HG03095 (cell line): Measurements from ENCODE around the gene ZBTB8A.
A peak's percentile ranks its signal among the peaks of the same experiment; 100 is the strongest.
"Not testable (repeated sequence)": the region's sequence is repeated elsewhere in the genome, so short reads cannot be mapped to it uniquely, and the experiment has no call there.

Source experiments
- ATAC-seq: cut with Tn5 transposase; IDR thresholded peaks from one replicate; pipeline ENCODE4 v1.9.1; 2021; ENCODE audit warnings: moderate library complexity; ENCODE audit not compliant: unreplicated experiment

ZBTB8A gene

GRCh38 chr1:32618673-32619221 lies 79.5 kb downstream of the ZBTB8A start:
- ATAC-seq = no peak

GRCh38 chr1:32619701-32620485 lies 80.7 kb downstream of the ZBTB8A start:
- peak; percentile 71 for ATAC-seq

- ATAC-seq = no peak
Observed at GRCh38 chr1:32622205-32622604, 83.0 kb downstream of the ZBTB8A start.

GRCh38 chr1:32622806-32623681 lies 83.8 kb downstream of the ZBTB8A start:
- no peak for ATAC-seq

GRCh38 chr1:32623775-32624174 lies 84.5 kb downstream of the ZBTB8A start:
- no peak for ATAC-seq

GRCh38 chr1:32626176-32626575 lies 86.9 kb downstream of the ZBTB8A start:
- no peak for ATAC-seq

GRCh38 chr1:32627596-32628162 lies 88.5 kb downstream of the ZBTB8A start:
- ATAC-seq = peak; percentile 52

- ATAC-seq = not testable (repeated sequence)
Observed at GRCh38 chr1:32630173-32630572, 90.9 kb downstream of the ZBTB8A start.

- no peak for ATAC-seq
Observed at GRCh38 chr1:32632829-32633228, 93.6 kb downstream of the ZBTB8A start.

- no peak for ATAC-seq
Observed at GRCh38 chr1:32635508-32636277, 96.5 kb downstream of the ZBTB8A start.

- ATAC-seq = no peak
Observed at GRCh38 chr1:32636914-32637645, 97.9 kb downstream of the ZBTB8A start.

- ATAC-seq = no peak
Observed at GRCh38 chr1:32639489-32640075, 100.4 kb downstream of the ZBTB8A start.

GRCh38 chr1:32642292-32642827 lies 103.1 kb downstream of the ZBTB8A start:
- ATAC-seq = not testable (repeated sequence)

GRCh38 chr1:32644426-32644825 lies 105.2 kb downstream of the ZBTB8A start:
- ATAC-seq = no peak

- no peak for ATAC-seq
Observed at GRCh38 chr1:32647308-32648134, 108.3 kb downstream of the ZBTB8A start.

- peak; percentile 52 for ATAC-seq
Observed at GRCh38 chr1:32650248-32650751, 111.1 kb downstream of the ZBTB8A start, which contains the start of gene ZBTB8OS. TSS of gene ZBTB8OS (minus strand) at chr1:32650550. CDS start at chr1:32650529, 21 bp downstream.

- peak; percentile 70 for ATAC-seq
Observed at GRCh38 chr1:32650752-32651460, 111.7 kb downstream of the ZBTB8A start, which contains the start of gene RBBP4. TSS of gene RBBP4 (plus strand) at chr1:32651208. CDS start at chr1:32651307, 99 bp downstream.
